CD14-positive monocyte (primary cell): Measurements from ENCODE around the gene DMPK. TPM values are rescaled to one million over a fixed set of nuclear protein-coding genes. Genes with fewer than 3 reads are reported as not detected.

Experiments
- DNase-seq, 3 donors: peaks; one replicate each; pipeline ENCODE4 v3.0.0-alpha.2; 2011 to 2022
- H2AFZ ChIP-seq: 2 replicates; pipeline ENCODE4 v1.6.0; 2012; ENCODE audit warnings: mild to moderate bottlenecking, low read depth, low read length, inconsistent platforms; ENCODE audit not compliant: insufficient read depth, poor library complexity, severe bottlenecking
- H3K27ac ChIP-seq, 2 donors: 1 replicate in 1 of 2; 2 replicates in 1 of 2; pipeline ENCODE4 v1.5.1; 2012 to 2013; ENCODE audit warnings: low read length in 2 of 2, control low read depth in 1 of 2, inconsistent platforms in 1 of 2, low read depth in 1 of 2, mild to moderate bottlenecking in 1 of 2
- H3K27me3 ChIP-seq, 2 donors: one replicate each; pipeline versions ENCODE4 v1.6.0 to v1.6.1; 2011 to 2013; ENCODE audit warnings: low read length in 2 of 2; ENCODE audit not compliant: control insufficient read depth in 2 of 2, insufficient read depth in 2 of 2
- H3K36me3 ChIP-seq, 2 donors: replicated peaks in 1 of 2; 1 replicate in 1 of 2; 2 replicates in 1 of 2; pipeline versions ENCODE4 v1.5.1 to v1.6.1; 2012 to 2013; ENCODE audit warnings: low read length in 2 of 2, control low read depth in 1 of 2, inconsistent platforms in 1 of 2, mild to moderate bottlenecking in 1 of 2; ENCODE audit not compliant: insufficient read depth in 2 of 2, control insufficient read depth in 1 of 2
- H3K4me1 ChIP-seq, 2 donors: 1 replicate in 1 of 2; 2 replicates in 1 of 2; pipeline versions ENCODE4 v1.5.1 to v1.6.1; 2012 to 2013; ENCODE audit warnings: low read length in 2 of 2, control low read depth in 1 of 2, inconsistent platforms in 1 of 2, mild to moderate bottlenecking in 1 of 2, moderate library complexity in 1 of 2; ENCODE audit not compliant: insufficient read depth in 2 of 2, control insufficient read depth in 1 of 2
- H3K4me2 ChIP-seq: replicated peaks from 2 replicates; pipeline ENCODE3; 2012; ENCODE audit warnings: low read length, moderate library complexity, mild to moderate bottlenecking; ENCODE audit not compliant: poor library complexity, severe bottlenecking; ENCODE audit errors: extremely low read depth
- H3K4me3 ChIP-seq, 3 experiments: fragments of 200-600 bp in 1 of 3; sonication (generic) in 1 of 3; replicated peaks in 1 of 3; 1 replicate in 2 of 3; 2 replicates in 1 of 3; pipeline ENCODE4 v1.5.1; 2011 to 2013; ENCODE audit warnings: low read length in 3 of 3, mild to moderate bottlenecking in 3 of 3, control low read depth in 2 of 3, low read depth in 2 of 3, inconsistent platforms in 1 of 3, moderate library complexity in 1 of 3
- H3K79me2 ChIP-seq: 2 replicates; pipeline ENCODE4 v1.6.0; 2012; ENCODE audit warnings: mild to moderate bottlenecking, control low read depth, inconsistent platforms, low read length, moderate library complexity; ENCODE audit not compliant: insufficient read depth
- H3K9ac ChIP-seq: 2 replicates; pipeline ENCODE4 v1.6.0; 2017; ENCODE audit warnings: low read length, mild to moderate bottlenecking; ENCODE audit not compliant: insufficient read depth, poor library complexity, severe bottlenecking
- H3K9me3 ChIP-seq, 2 donors: replicated peaks in 1 of 2; 1 replicate in 1 of 2; 2 replicates in 1 of 2; pipeline versions ENCODE4 v1.5.1 to v1.6.1; 2012 to 2013; ENCODE audit warnings: low read length in 2 of 2, control low read depth in 1 of 2; ENCODE audit not compliant: control insufficient read depth in 1 of 2, insufficient read depth in 1 of 2
- H4K20me1 ChIP-seq: 2 replicates; pipeline ENCODE4 v1.6.0; 2012; ENCODE audit warnings: mild to moderate bottlenecking, low read length, control low read depth, moderate library complexity; ENCODE audit not compliant: insufficient read depth
- H3K27ac Mint-ChIP-seq, 7 donors: one replicate each; pipeline ENCODE4 v1.8.0; 2020; ENCODE audit warnings: mild to moderate bottlenecking in 7 of 7, mixed read lengths in 7 of 7, moderate library complexity in 6 of 7, inconsistent platforms in 2 of 7
- H3K27me3 Mint-ChIP-seq, 3 donors: one replicate each; pipeline ENCODE4 v1.8.0; 2021 to 2022; ENCODE audit warnings: low read depth in 3 of 3, mild to moderate bottlenecking in 3 of 3, mixed read lengths in 3 of 3, moderate library complexity in 3 of 3, inconsistent platforms in 1 of 3
- H3K36me3 Mint-ChIP-seq, 2 donors: one replicate each; pipeline ENCODE4 v1.8.0; 2020; ENCODE audit warnings: mixed read lengths in 2 of 2, inconsistent platforms in 1 of 2, mild to moderate bottlenecking in 1 of 2
- H3K4me1 Mint-ChIP-seq: one replicate; pipeline ENCODE4 v1.8.0; 2020; ENCODE audit warnings: mild to moderate bottlenecking, mixed read lengths
- H3K4me3 Mint-ChIP-seq, 2 donors: one replicate each; pipeline ENCODE4 v1.8.0; 2020; ENCODE audit warnings: mild to moderate bottlenecking in 2 of 2, mixed read lengths in 2 of 2, moderate library complexity in 1 of 2
- H3K9me3 Mint-ChIP-seq, 7 donors: one replicate each; pipeline ENCODE4 v1.8.0; 2020 to 2022; ENCODE audit warnings: mixed read lengths in 7 of 7, mild to moderate bottlenecking in 6 of 7, moderate library complexity in 6 of 7, inconsistent platforms in 2 of 7
- CTCF ChIP-seq: fragments of 200-600 bp; IDR thresholded peaks from one replicate; pipeline ENCODE4 v1.8.0; 2022; ENCODE audit warnings: antibody characterized with exemption, mild to moderate bottlenecking
- WGBS: methylation state at CpG from one replicate; pipeline ENCODE4 v1.1.5; 2013; ENCODE audit warnings: missing lambda C conversion rate; ENCODE audit not compliant: insufficient coverage; 5-methylcytosine and 5-hydroxymethylcytosine counted together
- intact Hi-C, 2 donors: fragments of 100-400 bp; cut with micrococcal nuclease; formaldehyde crosslinking; loops; one replicate each; pipeline versions ENCODE4 v1.15.0 to v1.15.1; 2023
- polyA plus RNA-seq, 3 donors: library from polyadenylated mRNA; depleted of rRNA in 1 of 3; unstranded in 2 of 3; stranded (reverse) in 1 of 3; fragments of 300-500 nt in 2 of 3; fragments of >200 nt in 1 of 3; fragmentation: Illumina TruSeq in 2 of 3; gene quantifications; 1 replicate in 2 of 3; 2 replicates in 1 of 3; pipeline ENCODE4 v1.2.3, GENCODE V29; 2012 to 2021

DMPK gene
- polyA plus RNA-seq, 3 donors, result 0.17 to 3.8 TPM; not detected in 1

GRCh38 chr19:45819769-45820168 is 37.5 kb upstream of the DMPK start:
- H3K4me2 ChIP-seq, result no peak overlapping the region
- H3K9me3 ChIP-seq, result peaks cover 0 to 3% of the 10 kb centered on the region in 2 donors
- intact Hi-C loops, result loop anchor here (5.0 kb wide), 1 partner anchor 63 kb away; no protein-coding TSS in a partner anchor
- peaks cover 9 to 10% of the 10 kb centered on the region in 2 donors for H3K4me1 ChIP-seq
- H3K36me3 ChIP-seq, result peaks cover 52 to 58% of the 10 kb centered on the region in 2 donors
- Mint-ChIP-seq H3K4me1 (peaks cover 6% of the 10 kb centered on the region), H3K27ac (no peak overlapping the region), H3K36me3 (peaks cover 44 to 60% of the 10 kb centered on the region in 2 donors), H3K27me3 (peaks cover 16 to 26% (median 19%) of the 10 kb centered on the region in 3 donors), H3K9me3 (peaks cover 0 to 11% (median 0%) of the 10 kb centered on the region in 7 donors), H3K4me3 (no peak overlapping the region)
- no peak overlapping the region for H2AFZ ChIP-seq
- WGBS, result 96% methylated on average over 5 of the region's 6 CpGs
- no peak overlapping the region for H3K9ac ChIP-seq
- peaks cover 53% of the 10 kb centered on the region for H4K20me1 ChIP-seq
- no peak overlapping the region for H3K27ac ChIP-seq
- TF ChIP-seq CTCF, result no peak
- peaks cover 9 to 22% of the 10 kb centered on the region in 2 donors for H3K27me3 ChIP-seq
- H3K4me3 ChIP-seq, result no peak overlapping the region
- no peaks in the 10 kb centered on the region for H3K79me2 ChIP-seq
- DNase-seq, result no peak

- peaks cover 0 to 6% of the 10 kb centered on the region in 2 donors for H3K9me3 ChIP-seq
- TF ChIP-seq CTCF, result no peak
- no peak overlapping the region for H3K27ac Mint-ChIP-seq
- H3K27ac ChIP-seq, result no peak overlapping the region
- H4K20me1 ChIP-seq, result peaks cover 65% of the 10 kb centered on the region
- peaks cover 26 to 40% of the 10 kb centered on the region in 2 donors for H3K36me3 Mint-ChIP-seq
- H3K4me3 Mint-ChIP-seq, result no peak overlapping the region
- H3K9ac ChIP-seq, result no peak overlapping the region
- H2AFZ ChIP-seq, result no peak overlapping the region
- peaks cover 33 to 45% (median 38%) of the 10 kb centered on the region in 3 donors for H3K27me3 Mint-ChIP-seq
- peaks cover 11 to 39% of the 10 kb centered on the region in 2 donors for H3K27me3 ChIP-seq
- WGBS, result 86% methylated on average over 11 of the region's 19 CpGs
- H3K4me3 ChIP-seq, result no peak overlapping the region
- peaks cover 0 to 13% (median 0%) of the 10 kb centered on the region in 7 donors for H3K9me3 Mint-ChIP-seq
- intact Hi-C loops, result loop anchor here (5.0 kb wide), 1 partner anchor 64 kb away; no protein-coding TSS in a partner anchor
- no peaks in the 10 kb centered on the region for H3K79me2 ChIP-seq
- no peak overlapping the region for H3K4me2 ChIP-seq
- DNase-seq, result peak in 1 of 3 donors; percentile 11
- peaks cover 9 to 10% of the 10 kb centered on the region in 2 donors for H3K4me1 ChIP-seq
- peaks cover 6% of the 10 kb centered on the region for H3K4me1 Mint-ChIP-seq
- peaks cover 33 to 39% of the 10 kb centered on the region in 2 donors for H3K36me3 ChIP-seq
Measured at GRCh38 chr19:45817725-45818301, 35.5 kb upstream of the DMPK start.
